ENCODE measurements around the gene MICAL2.

- TF ChIP-seq CTCF (IDR thresholded peaks at IDR 0.05) (no peak), POLR2A (IDR thresholded peaks at IDR 0.05) (no peak)
Observed at GRCh38 chr11:12086271-12087074, 23.9 kb upstream of the MICAL2 start.
